ENCODE measurements around the gene PDIA2.

DNA sequence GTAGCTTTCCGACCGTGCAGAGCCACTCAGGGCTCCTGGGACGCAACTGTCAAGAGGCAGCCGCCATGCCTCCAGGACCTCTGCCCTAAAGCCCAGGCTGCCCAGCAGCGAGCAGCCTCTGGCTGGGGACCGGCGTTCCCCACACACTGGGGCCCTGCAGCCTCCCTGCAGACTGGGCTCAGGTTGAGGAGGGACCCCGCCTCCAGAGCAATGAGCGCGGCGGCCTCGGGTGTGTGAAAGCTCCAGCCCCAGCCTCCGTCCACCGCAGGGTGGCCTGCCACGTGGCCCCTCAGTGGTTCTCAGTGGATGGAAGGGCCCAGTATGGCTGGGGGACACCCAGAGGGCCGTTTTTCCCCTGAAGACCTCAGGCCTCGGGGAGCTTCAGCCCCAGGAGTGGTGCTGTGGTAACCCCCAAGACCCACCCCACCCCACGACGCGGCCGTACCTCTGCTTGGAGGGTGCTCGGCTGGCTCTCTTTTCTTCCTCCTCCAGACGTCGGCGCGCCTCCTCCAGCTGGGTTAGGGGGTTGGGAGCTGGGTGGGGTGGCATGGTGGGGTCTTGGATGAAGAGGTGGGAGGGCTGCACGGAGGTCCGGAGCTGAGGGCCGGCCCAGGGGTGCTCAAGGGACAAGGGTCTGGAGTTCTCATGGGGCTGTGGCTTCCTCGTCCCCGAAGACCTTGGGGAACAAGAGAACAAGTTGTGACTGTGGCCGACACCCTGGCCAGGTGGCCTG, 10.2 kb downstream of the PDIA2 start:
- no peak for TF ChIP-seq CTCF (IDR thresholded peaks at IDR 0.05; ENCODE audit: low read depth, low read length)
- TF ChIP-seq EZH2phosphoT487 (IDR thresholded peaks at IDR 0.05; ENCODE audit: low read depth): no peak
